T-helper 1 cell treated with Interleukin-12 subunit alpha and Interleukin-12 subunit beta and Interleukin-4 antibody, amounts not matched to agents 30 μg/mL and 1 μg/mL, for 36 hours (primary cell): ENCODE data around the gene DIAPH3.

Source experiments
- H3K27ac Mint-ChIP-seq: one replicate; pipeline ENCODE4 v1.8.0; 2021; ENCODE audit warnings: mild to moderate bottlenecking, mixed read lengths
- H3K27me3 Mint-ChIP-seq: one replicate; pipeline ENCODE4 v1.8.0; 2021; ENCODE audit warnings: low read depth, mixed read lengths
- H3K36me3 Mint-ChIP-seq: one replicate; pipeline ENCODE4 v1.8.0; 2021; ENCODE audit warnings: low read depth, mixed read lengths
- H3K4me1 Mint-ChIP-seq: one replicate; pipeline ENCODE4 v1.8.0; 2021; ENCODE audit warnings: low read depth, mixed read lengths
- H3K4me3 Mint-ChIP-seq: one replicate; pipeline ENCODE4 v1.8.0; 2021; ENCODE audit warnings: mild to moderate bottlenecking, moderate library complexity, mixed read lengths
- H3K9me3 Mint-ChIP-seq: one replicate; pipeline ENCODE4 v1.8.0; 2021; ENCODE audit warnings: mixed read lengths

DIAPH3 gene

DNA sequence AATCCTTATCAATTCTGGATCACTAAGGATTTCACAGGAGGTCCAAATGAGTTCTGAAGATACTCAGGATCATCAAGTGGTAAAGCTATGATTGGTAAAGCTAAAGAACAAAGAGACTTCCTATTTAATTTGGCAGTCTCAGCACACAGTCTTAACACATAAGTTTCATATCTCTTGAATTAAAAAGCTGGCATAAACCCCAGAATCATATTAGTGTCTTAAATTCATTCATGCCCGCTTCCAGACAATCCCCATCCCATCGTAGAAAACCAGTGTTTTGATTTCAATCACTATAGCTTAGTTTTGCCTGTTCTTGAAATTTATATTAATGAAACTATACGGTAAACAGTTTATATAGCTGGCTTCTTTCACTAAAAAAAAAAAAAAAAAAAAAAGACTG, 278.7 kb downstream of the DIAPH3 start:
- Mint-ChIP-seq H3K36me3 (no peaks in the 10 kb centered on the region), H3K9me3 (no peaks in the 10 kb centered on the region)

DNA sequence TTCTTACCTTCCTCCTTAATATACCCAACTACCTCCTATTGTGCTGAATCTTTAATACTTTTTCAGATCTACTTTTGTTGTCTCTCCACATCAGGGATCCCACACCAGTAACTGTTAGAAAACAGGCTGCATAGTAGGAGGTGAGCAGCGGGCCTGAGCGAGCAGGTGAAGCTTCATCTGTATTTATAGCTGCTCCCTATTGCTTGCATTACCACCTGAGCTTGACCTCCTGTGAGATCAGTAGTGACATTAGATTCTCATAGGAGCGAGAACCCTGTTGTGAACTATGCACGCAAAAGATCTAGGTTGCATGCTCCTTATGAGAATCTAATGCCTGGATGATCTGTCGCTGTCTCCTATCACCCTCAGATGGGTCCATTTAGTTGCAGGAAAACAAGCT, 279.8 kb downstream of the DIAPH3 start:
- Mint-ChIP-seq H3K27me3 (no peaks in the 10 kb centered on the region), H3K9me3 (no peaks in the 10 kb centered on the region), H3K4me3 (no peak overlapping the region), H3K4me1 (no peaks in the 10 kb centered on the region), H3K27ac (no peak overlapping the region), H3K36me3 (no peaks in the 10 kb centered on the region)

More for the DNA sequence above, 278.7 kb downstream of the DIAPH3 start:
- no peak overlapping the region for H3K4me3 Mint-ChIP-seq
- no peaks in the 10 kb centered on the region for H3K27me3 Mint-ChIP-seq
- no peak overlapping the region for H3K27ac Mint-ChIP-seq
- no peaks in the 10 kb centered on the region for H3K4me1 Mint-ChIP-seq

DNA sequence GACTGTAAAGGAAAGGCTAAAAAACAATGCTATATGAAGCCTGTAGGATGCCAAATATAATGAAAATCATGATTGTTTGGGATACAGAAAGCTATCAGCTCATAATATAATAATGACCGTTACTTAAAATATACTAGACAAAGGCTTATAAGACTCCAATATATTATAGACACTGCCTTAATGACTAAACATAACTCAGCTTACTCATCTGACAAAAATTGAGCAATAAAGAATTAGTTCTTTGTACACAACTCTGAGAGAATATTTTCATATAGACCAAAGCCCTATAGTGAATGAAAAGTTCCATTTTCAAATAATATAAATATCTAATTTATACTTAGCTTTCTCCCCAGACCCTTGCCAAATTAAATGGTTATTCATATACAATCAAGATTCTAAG, 283.3 kb downstream of the DIAPH3 start:
- no peaks in the 10 kb centered on the region for H3K9me3 Mint-ChIP-seq
- no peaks in the 10 kb centered on the region for H3K27me3 Mint-ChIP-seq
- H3K4me3 Mint-ChIP-seq: no peak overlapping the region
- H3K36me3 Mint-ChIP-seq: peaks cover 14% of the 10 kb centered on the region
- H3K27ac Mint-ChIP-seq: no peak overlapping the region
- H3K4me1 Mint-ChIP-seq: no peaks in the 10 kb centered on the region

DNA sequence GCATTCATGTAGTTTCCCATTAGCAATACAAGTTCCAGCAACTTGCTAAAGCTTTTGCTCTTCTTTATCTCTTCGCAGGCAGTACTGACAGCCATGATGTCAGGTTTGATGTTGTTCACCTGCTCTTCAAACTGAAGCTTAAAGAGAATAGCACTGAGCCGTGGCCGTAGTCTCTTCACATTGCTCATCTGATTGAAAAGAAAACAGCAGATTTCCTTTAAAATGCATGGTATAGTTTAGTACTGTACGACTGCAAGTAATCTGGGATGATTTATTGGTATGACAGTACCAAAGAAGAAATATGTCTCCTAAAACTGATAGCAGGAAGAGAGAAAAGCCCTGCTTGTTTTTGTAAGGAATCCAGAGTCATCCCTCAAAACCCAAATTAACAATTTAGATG, 284.4 kb downstream of the DIAPH3 start:
- Mint-ChIP-seq H3K9me3 (no peaks in the 10 kb centered on the region), H3K4me3 (no peak overlapping the region), H3K27me3 (no peaks in the 10 kb centered on the region)

DNA sequence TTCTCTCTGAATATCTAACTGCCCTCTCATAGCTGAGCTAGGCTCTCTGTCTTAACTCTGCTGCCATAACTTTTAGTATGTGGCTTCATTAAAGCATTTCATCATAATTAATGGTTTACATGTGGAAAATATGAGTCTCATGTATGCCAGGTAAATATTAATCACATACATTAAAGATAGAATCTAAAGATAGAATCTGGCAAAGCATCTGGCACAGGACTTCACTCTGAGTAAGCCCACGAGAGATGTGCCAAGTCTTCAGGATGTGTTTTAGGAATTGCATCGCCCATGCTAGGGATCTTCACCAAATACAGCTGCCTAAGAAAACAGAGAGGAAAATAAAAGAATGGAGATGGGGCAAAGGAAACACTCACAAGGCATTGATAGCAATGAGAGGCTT, 285.8 kb downstream of the DIAPH3 start:
- Mint-ChIP-seq H3K4me1 (no peaks in the 10 kb centered on the region), H3K36me3 (peaks cover 19% of the 10 kb centered on the region), H3K27me3 (no peaks in the 10 kb centered on the region), H3K27ac (no peak overlapping the region), H3K4me3 (no peak overlapping the region), H3K9me3 (no peaks in the 10 kb centered on the region)

More for the DNA sequence above, 284.4 kb downstream of the DIAPH3 start:
- no peak overlapping the region for H3K27ac Mint-ChIP-seq
- no peaks in the 10 kb centered on the region for H3K4me1 Mint-ChIP-seq
- H3K36me3 Mint-ChIP-seq: peaks cover 19% of the 10 kb centered on the region

DNA sequence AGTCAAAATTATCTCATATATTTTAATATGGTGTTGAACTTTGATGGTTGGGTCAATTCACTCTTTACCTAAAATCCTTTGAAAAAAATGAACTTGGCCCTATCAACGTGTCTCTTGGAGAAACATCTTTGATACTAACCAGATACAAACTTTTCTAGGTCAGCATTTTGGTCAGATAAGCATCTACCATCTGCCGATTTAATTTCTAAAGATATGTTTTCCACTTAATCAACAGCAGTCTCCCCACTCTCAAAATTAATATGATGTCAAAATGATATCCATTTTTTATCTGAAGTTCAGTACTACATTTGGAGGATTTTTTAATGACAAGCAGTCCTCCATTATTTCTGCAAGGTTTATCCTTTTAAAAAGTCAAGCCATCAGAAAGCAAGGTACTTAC, 288.8 kb downstream of the DIAPH3 start:
- no peak overlapping the region for H3K27ac Mint-ChIP-seq
- H3K9me3 Mint-ChIP-seq: no peaks in the 10 kb centered on the region
- H3K27me3 Mint-ChIP-seq: no peaks in the 10 kb centered on the region
- H3K4me3 Mint-ChIP-seq: no peak overlapping the region
- H3K4me1 Mint-ChIP-seq: no peaks in the 10 kb centered on the region
- peaks cover 21% of the 10 kb centered on the region for H3K36me3 Mint-ChIP-seq

DNA sequence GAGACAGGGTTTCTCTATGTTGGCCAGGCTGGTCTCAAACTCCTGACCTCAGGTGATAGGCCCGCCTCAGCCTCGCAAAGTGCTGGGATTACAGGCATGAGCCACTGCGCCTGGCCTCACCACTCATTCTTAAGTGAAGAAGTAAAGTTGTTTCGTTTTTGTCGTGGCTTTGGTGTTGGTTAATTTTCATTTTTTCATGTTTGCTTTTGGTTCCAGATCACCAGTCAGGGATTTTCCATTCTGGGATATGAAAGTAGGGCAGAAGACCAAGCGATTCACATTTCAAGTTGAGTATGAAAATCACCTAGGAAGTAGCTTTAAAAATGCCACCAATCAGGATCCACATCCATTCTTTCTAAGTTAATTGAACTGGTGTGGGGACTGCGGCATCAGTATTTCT, 289.9 kb downstream of the DIAPH3 start:
- no peak overlapping the region for H3K27ac Mint-ChIP-seq

DNA sequence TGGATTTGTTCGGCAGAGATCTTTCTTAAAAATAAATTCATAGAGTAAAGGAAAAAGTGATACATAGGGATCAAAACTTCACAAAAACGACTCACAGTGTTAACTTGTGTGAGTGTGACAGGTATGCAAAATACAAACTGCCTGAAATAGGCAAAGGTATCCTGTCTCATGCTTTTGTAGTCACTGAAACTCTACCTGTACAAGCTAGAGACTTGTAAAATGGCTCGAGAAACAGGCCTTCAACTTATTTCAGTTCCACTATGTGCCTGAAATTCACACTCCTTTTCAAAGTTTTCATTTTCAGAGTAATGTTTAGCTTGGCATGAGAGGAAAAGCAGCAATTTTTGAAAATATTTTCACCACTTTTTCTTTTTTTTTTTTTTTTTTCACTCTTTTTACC, 290.4 kb downstream of the DIAPH3 start:
- Mint-ChIP-seq H3K36me3 (peaks cover 21% of the 10 kb centered on the region), H3K27ac (no peak overlapping the region), H3K27me3 (no peaks in the 10 kb centered on the region), H3K9me3 (no peaks in the 10 kb centered on the region), H3K4me3 (no peak overlapping the region), H3K4me1 (no peaks in the 10 kb centered on the region)

More for the DNA sequence above, 289.9 kb downstream of the DIAPH3 start:
- Mint-ChIP-seq H3K4me1 (no peaks in the 10 kb centered on the region), H3K4me3 (no peak overlapping the region), H3K9me3 (no peaks in the 10 kb centered on the region), H3K36me3 (peaks cover 21% of the 10 kb centered on the region), H3K27me3 (no peaks in the 10 kb centered on the region)

DNA sequence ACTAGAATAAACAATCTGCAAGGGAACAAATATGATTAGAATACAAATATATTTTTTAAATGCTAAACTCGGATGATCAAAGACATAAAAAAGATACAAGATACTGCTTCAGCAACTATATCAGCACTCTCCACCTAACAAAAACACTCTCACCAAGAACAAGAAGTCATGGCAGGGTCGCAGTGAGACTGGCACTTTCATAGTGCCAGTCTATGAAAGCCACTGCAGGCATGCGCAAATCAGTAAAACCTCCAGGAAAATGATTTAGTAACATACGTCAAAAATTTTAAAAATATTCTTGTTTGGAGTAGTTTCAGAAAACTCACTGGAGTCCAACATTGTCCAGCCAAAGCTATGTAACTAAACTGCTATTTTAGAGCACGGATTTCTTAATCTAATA, 295.9 kb downstream of the DIAPH3 start:
- no peak overlapping the region for H3K4me3 Mint-ChIP-seq
- no peak overlapping the region for H3K27ac Mint-ChIP-seq

DNA sequence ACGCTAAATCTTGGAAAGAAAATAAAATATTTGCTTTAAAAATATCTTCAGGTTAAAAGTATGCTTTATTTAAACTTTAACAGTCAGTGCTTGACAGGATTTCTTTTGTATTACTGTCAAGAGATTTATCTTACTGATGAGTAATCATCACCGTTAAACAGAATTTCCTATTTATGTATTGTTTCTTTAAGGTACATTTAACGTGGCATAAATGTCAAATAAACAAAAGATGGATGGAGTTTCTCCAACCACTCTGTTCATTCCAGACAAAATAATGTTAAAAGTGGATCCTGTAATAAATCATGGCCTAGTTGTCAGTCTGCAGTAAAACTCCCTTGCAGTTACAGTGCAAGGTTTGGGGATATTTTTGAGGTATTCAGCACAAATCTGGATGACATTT, 298.3 kb downstream of the DIAPH3 start:
- Mint-ChIP-seq H3K4me3 (no peak overlapping the region), H3K27ac (no peak overlapping the region), H3K36me3 (peaks cover 2% of the 10 kb centered on the region), H3K4me1 (no peaks in the 10 kb centered on the region), H3K9me3 (no peaks in the 10 kb centered on the region), H3K27me3 (no peaks in the 10 kb centered on the region)

More for the DNA sequence above, 295.9 kb downstream of the DIAPH3 start:
- Mint-ChIP-seq H3K9me3 (no peaks in the 10 kb centered on the region), H3K36me3 (peaks cover 2% of the 10 kb centered on the region), H3K4me1 (no peaks in the 10 kb centered on the region), H3K27me3 (no peaks in the 10 kb centered on the region)

DNA sequence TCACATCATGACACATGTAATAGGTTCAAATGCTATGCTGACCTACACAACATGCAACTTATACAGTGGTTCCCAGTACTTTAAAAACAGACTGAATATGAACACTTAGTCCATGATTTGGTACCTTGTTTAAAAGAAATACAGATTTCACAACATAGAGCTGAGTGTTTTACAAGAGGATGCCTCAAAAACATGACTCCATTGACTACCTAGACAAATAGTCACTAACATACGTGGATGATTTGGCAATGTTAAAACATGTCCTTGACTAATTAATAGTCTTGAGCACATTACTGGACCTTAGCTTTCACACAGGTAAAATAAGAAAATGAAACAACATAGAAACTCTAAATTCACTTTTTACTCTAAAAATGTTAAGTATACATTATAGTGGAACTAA, 300.1 kb downstream of the DIAPH3 start:
- H3K36me3 Mint-ChIP-seq: peaks cover 2% of the 10 kb centered on the region
- no peak overlapping the region for H3K27ac Mint-ChIP-seq
- H3K4me1 Mint-ChIP-seq: no peaks in the 10 kb centered on the region
- H3K27me3 Mint-ChIP-seq: no peaks in the 10 kb centered on the region
- H3K9me3 Mint-ChIP-seq: no peaks in the 10 kb centered on the region
- H3K4me3 Mint-ChIP-seq: no peak overlapping the region

DNA sequence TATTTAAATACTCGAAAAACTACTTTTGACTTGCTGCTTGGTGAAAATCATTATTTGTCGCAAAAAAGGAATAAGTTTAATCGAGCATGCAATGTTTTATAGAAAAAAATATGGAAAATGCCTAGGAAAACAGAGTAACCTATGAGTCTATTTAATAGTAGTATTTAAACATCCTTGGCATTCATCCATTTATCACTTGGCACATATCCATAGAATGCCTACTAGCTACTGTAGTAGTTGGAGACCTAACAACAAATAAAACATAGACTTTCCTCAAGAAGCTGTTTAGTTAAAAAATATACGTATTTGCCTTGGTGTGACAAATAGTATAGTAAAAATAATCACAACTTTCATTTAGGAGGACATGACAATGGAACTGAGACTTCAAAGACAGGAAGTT, 302.1 kb downstream of the DIAPH3 start:
- H3K27me3 Mint-ChIP-seq: no peaks in the 10 kb centered on the region
- H3K4me3 Mint-ChIP-seq: no peak overlapping the region
- peaks cover 2% of the 10 kb centered on the region for H3K36me3 Mint-ChIP-seq
- no peaks in the 10 kb centered on the region for H3K4me1 Mint-ChIP-seq
- no peaks in the 10 kb centered on the region for H3K9me3 Mint-ChIP-seq
- H3K27ac Mint-ChIP-seq: no peak overlapping the region

DNA sequence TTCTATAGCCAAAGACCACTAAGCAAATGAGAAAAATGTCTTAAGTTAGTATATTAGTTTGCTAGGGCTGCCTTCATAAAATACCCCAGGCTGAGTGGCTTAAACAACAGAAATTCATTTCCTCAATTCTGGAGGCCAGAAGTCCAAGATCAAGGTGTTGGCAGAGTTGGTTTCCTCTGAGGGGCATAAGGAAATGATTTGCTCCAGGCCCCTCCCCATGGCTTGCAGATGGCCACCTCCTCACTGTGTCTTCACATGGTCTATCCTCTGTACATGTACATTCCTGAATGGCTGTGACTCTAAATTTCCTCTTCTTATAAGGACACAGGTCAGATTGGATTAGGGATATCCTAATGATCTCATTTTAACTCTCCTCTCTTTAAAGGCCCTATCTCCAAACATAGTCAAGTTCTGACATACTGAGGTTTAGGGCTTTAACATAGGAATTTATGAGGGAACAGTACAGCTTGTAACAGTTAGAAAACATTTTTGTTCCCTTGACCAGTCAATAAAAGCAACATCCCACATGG, 307.4 kb downstream of the DIAPH3 start:
- Mint-ChIP-seq H3K27ac (no peak overlapping the region), H3K9me3 (peaks cover 4% of the 10 kb centered on the region), H3K4me1 (no peaks in the 10 kb centered on the region), H3K4me3 (no peak overlapping the region), H3K27me3 (no peaks in the 10 kb centered on the region), H3K36me3 (peaks cover 8% of the 10 kb centered on the region)

DNA sequence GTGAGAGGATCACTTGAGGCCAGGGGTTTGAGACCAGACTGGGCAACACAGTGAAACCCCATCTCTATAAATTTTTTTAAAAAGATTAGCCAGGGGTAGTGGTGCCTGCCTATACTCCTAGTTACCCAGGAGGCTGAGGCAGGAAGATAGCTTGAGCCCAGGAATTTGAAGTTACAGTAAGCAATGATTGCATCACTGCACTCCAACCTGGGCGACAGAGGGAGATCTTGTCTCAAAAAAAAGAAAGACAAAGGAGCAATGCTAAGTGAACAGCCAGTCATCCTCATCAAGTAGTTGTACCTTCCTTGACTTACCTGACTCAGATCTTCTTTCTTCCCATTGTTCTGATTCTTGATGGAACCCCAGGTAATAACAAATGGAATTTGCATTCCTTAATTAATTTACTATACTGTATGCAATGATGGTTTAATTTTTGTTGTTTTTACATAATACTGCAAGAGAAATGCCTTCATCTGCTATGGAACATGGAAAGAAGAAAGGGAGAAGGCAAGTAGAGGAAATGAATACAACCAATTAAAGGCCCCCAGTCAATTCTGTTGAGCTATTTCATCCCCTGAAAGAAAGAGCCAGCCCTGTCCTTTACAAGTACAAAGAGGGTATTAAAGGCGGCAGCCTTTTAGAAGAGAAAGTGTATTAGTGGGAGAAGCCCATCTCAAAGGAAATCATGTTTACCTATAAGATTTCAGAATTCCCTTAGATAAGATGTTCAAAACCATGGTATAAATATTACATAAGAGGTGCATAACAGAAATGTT, 316.7 kb downstream of the DIAPH3 start:
- Mint-ChIP-seq H3K4me1 (no peaks in the 10 kb centered on the region), H3K27ac (no peak overlapping the region), H3K36me3 (peaks cover 3% of the 10 kb centered on the region), H3K27me3 (no peaks in the 10 kb centered on the region), H3K4me3 (no peak overlapping the region), H3K9me3 (peaks cover 3% of the 10 kb centered on the region)

DNA sequence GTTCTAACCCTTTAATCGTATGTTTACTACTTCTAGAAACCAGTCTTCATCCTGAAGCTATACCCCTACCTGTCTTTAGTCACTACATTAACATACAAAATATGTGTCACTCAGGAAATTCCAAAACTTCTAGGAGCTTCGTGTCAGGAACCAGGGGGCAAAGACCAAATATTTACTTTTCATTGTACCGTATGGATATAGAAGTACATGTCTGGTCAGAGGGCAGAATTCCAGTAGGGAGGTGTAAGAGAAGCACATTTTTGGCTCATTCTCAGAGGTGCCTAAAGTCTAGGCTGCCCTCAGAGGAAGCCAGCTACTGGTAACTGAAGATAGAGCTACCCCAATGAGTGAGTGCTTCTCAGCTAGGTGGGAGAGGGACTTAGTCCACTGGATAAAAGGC, 320.7 kb downstream of the DIAPH3 start:
- Mint-ChIP-seq H3K27ac (no peak overlapping the region), H3K4me3 (no peak overlapping the region), H3K36me3 (peaks cover 1% of the 10 kb centered on the region), H3K27me3 (no peaks in the 10 kb centered on the region), H3K9me3 (no peaks in the 10 kb centered on the region), H3K4me1 (peaks cover 2% of the 10 kb centered on the region)
